Astrocyte of the cerebellum (primary cell): ENCODE data around the gene AFAP1.

Experiments used
- DNase-seq: peaks from one replicate; pipeline ENCODE4 v3.0.0-alpha.2; 2011; ENCODE audit warnings: low read depth
- H3K4me3 ChIP-seq: 2 replicates; pipeline ENCODE4 v1.5.1; 2011; ENCODE audit warnings: mild to moderate bottlenecking, low read depth, low read length, moderate library complexity
- in situ Hi-C: cut with HindIII; loops from 2 replicates; pipeline ENCODE4 v1.10.0; 2017; ENCODE audit warnings: low sequenced_read_pairs
- TF ChIP-seq, protein P1 (sequence below): IDR thresholded peaks from 2 replicates; pipeline ENCODE4 v1.5.1; 2012; ENCODE audit warnings: low read length, low read depth, moderate library complexity, mild to moderate bottlenecking; ENCODE audit errors: missing control alignments

Gene AFAP1

DNA sequence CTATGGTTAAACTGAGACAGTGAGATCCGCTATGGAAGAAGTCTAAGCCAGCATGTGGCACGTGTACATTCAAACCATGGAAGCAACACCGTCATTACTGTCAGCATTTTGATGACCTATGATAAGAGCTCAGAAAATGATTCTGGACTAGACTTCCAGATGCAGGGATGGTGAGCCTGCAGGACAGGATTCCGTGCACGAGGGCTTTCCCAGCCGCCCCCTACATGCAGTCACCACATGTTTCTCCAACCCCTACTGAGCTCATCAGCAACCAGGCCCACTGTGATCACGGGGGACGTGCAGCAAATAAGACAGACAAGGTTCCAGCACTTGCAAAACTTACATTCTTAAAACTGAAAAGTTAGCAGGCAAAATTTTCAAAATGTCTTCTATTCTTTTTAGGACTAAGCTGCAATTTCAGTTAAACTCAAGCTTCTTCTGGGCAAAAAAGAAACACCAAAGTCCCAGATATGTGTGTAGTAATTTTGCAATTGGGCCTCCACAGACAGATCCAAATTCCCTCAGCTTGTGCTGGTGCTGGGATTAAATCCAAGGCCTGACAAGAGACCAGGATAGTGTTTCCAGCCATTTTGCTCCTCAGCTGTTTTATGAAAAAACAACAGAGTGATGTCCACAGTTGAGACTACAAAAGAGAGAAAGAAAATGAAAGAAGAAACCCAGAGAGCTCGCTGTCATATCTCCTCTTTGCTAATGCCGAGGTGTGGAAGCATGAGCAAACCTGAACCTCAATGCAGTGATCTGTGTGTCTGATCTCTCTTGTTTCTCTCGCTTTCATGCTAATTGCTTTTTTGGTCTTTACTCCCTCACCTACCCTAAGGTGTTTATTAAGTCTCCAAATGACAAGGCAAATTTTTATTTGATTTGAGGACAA, 118.2 kb downstream of the AFAP1 start:
- TF ChIP-seq, protein P1, sequence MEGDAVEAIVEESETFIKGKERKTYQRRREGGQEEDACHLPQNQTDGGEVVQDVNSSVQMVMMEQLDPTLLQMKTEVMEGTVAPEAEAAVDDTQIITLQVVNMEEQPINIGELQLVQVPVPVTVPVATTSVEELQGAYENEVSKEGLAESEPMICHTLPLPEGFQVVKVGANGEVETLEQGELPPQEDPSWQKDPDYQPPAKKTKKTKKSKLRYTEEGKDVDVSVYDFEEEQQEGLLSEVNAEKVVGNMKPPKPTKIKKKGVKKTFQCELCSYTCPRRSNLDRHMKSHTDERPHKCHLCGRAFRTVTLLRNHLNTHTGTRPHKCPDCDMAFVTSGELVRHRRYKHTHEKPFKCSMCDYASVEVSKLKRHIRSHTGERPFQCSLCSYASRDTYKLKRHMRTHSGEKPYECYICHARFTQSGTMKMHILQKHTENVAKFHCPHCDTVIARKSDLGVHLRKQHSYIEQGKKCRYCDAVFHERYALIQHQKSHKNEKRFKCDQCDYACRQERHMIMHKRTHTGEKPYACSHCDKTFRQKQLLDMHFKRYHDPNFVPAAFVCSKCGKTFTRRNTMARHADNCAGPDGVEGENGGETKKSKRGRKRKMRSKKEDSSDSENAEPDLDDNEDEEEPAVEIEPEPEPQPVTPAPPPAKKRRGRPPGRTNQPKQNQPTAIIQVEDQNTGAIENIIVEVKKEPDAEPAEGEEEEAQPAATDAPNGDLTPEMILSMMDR = no peak
- DNase-seq = no peak
- no peak overlapping the region for H3K4me3 ChIP-seq
- in situ Hi-C loops = no loop called here

DNA sequence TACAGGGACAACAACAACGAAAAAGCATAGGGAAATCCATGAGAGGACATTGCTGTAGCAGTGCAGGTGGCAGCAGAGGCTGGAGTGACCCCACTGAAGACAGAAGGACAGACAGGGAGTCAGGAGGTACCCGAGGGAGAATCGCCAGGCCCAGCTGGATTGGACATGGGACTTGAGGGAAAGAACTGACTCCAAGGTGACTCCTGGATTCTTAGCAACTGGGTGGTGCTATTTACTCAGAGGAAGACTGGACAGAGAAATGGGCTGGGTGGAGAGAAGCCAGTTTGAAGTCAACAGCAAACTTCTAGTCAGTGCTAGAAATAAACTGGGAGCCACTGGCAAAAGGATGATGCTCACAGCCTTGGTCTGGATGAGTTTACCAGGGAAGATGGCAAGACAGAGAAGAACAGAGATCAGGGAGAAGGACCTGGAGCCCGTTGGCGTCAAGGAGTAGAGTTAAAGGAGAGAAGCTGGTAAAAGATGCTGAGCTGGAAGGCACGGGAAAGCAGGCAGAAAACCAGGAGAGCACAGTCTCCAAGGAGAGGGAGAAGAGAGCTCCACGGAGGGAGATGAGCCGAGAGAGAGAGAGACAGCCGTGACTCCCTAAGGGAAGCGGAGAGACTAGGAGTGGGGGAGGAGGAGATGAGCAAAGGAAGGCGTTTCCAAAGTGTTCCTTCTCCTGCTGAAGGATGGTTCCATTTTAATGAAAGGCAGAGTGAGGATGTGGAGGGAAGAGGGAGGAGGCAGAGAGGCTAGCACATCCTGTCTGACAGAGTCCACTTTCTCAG, 119.4 kb downstream of the AFAP1 start:
- in situ Hi-C loops = no loop called here
- no peak for DNase-seq
- H3K4me3 ChIP-seq = no peak overlapping the region
- TF ChIP-seq, protein P1 = no peak

DNA sequence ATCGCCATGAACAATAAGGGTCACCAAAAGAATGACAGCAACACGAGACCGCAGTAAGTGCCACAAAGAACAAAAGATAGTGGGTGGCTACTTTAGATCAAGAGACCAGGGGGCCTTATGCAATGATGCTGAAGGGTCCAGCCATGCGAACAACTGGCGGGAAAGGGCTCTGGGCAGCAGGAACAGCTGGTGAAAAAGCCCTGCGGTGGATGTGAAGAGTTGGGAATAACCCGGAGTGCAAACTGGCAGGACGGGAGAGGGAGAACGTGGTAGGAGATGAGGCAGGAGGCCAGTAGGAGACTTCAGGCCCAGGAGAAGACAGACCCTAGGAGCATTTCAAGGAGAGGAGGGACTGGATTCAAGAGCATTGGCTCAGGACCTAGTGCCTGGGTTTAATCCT, 120.2 kb downstream of the AFAP1 start:
- DNase-seq = no peak
- no peak overlapping the region for H3K4me3 ChIP-seq
- TF ChIP-seq, protein P1 = no peak
- in situ Hi-C loops = no loop called here

DNA sequence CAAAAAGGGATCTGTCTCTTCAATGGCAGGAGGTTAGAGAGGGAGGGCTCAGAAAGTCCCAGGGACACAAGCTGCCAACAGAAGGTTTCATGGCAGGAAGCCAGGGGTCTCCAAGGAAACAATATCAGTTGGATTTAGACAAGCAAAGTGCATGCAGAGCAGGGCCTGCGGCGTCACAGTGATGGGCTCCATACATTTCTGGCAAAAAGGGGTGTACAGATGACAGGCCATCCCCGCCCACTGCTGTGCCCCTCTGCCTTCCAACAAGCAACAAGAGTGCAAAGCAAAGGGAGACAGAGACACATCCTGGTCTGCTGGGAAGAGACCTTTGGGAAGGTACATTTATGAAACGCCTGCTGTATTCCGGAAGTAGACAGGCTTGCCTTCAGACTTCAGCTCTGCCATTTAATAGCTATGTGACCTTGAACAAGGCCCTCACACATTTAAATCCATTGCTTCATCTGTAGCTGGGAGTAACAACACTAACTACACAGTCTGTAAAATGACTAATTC, 121.2 kb downstream of the AFAP1 start:
- TF ChIP-seq, protein P1 = no peak
- DNase-seq = no peak
- H3K4me3 ChIP-seq = no peak overlapping the region
- in situ Hi-C loops = no loop called here

DNA sequence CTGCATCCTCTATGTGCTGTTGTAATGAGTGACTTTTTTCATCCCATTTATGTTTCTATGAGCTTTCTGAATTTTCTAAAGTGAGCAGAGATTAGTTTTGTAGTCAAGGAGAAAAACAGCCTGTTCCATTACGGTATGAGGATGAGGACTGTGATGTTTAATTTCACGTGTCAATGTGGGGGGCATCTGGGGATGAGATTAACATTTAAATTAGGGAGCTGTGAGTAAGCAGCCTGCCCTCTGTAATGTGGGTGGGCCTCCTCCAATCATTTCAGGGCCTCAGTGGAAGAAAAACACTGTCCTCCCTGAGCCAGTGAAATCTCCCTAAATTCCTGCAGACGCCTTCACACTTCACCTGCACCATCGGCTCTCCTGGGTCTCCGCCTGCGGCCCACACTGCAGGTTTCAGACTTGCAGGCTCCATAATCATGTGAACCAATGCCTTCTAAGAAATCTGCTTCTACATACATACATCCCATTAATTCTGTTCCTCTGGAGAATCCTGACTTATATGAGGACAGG, 121.7 kb downstream of the AFAP1 start:
- TF ChIP-seq, protein P1 = no peak
- DNase-seq = no peak
- no peak overlapping the region for H3K4me3 ChIP-seq
- in situ Hi-C loops = no loop called here

DNA sequence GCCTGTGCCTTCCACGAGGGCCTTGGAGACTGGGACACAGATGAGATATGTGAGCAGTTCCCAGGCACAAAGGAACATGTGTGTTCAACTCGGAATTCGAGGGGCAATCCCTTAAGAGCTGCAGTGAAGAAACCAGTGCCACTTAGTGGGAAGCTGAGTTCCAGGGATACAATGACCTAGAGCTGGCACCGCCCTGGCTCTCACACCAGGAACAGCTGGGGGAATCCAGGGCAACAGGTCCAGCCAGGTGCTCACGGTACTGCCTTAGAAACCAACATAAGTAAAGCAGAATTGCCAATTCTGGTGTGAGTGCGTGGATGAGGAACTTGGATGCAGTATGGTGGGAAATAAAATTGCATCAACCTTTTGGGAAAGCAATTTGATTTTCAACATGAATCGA, 122.9 kb downstream of the AFAP1 start:
- TF ChIP-seq, protein P1 = no peak
- DNase-seq = no peak
- in situ Hi-C loops = no loop called here
- H3K4me3 ChIP-seq = no peak overlapping the region
